ENCODE results near the gene ELFN1.

ELFN1 gene

GRCh38 chr7:1706721-1707613, 36.9 kb downstream of the ELFN1 start:
- Mint-ChIP-seq H3K4me1 (peaks cover 2% of the 10 kb centered on the region), H3K36me3 (no peaks in the 10 kb centered on the region), H3K4me3 (no peak overlapping the region), H3K27me3 (peaks cover 9% of the 10 kb centered on the region), H3K9me3 (peaks cover 5% of the 10 kb centered on the region), H3K27ac (no peak overlapping the region)
- DNase-seq (ENCODE audit: low spot score in 2 of 2) (no peak), ATAC-seq (ENCODE audit: low read depth) (no peak)

DNA sequence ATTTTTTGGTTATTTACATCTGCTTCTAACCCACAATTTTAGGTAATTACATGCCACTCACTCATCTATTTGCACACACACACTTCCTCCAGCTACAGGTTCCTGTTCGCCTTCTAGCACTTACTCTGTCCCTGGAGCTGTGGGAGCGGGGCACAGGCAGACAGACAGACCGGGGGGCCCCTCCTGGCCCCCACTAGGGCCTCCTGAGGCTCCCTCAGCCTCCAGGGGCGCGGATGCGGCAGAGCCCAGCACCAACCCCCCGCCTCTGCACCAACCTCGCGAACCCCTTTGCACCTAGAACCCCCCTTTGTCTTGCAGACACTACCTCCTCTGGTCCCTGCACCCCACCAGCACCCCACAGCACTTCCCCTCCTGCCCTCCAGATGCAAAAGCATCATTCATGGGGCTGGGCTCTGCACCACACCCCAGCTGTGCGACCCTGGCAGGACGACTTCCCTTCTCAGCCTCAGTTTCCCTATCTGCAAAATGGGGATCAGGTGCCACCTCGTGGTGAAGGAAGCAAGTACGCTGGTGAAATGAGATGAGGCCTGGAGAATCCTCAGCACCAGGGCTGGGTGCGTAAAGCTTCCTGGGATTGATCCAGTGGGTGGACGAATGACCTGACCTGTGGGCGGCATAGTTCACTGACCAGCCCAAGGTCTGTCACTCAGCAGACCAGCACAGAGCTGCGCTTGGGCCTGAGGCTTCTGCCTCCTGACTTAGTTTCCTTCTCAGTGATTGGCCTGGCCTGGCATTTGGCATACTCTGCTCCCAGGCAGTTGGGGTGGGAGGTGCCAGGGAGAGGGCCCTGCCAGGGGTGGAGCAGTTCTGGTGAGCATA, 37.9 kb downstream of the ELFN1 start:
- no peak overlapping the region for H3K27ac Mint-ChIP-seq
- H3K4me3 Mint-ChIP-seq, result no peak overlapping the region
- no peaks in the 10 kb centered on the region for H3K36me3 Mint-ChIP-seq
- peaks cover 10% of the 10 kb centered on the region for H3K27me3 Mint-ChIP-seq
- DNase-seq (ENCODE audit: low spot score in 2 of 2), result no peak
- H3K9me3 Mint-ChIP-seq, result peaks cover 4% of the 10 kb centered on the region
- ATAC-seq (ENCODE audit: low read depth), result no peak
- peaks cover 2% of the 10 kb centered on the region for H3K4me1 Mint-ChIP-seq

- DNase-seq (ENCODE audit: low spot score in 2 of 2), result no peak
- Mint-ChIP-seq H3K36me3 (no peaks in the 10 kb centered on the region), H3K27ac (no peak overlapping the region), H3K4me1 (peaks cover 2% of the 10 kb centered on the region), H3K4me3 (no peak overlapping the region), H3K9me3 (no peaks in the 10 kb centered on the region), H3K27me3 (peaks cover 12% of the 10 kb centered on the region)
- no peak for ATAC-seq (ENCODE audit: low read depth)
Observed at GRCh38 chr7:1708596-1709251, 38.6 kb downstream of the ELFN1 start.

GRCh38 chr7:1709281-1709680, 39.2 kb downstream of the ELFN1 start:
- no peaks in the 10 kb centered on the region for H3K9me3 Mint-ChIP-seq
- DNase-seq (ENCODE audit: low spot score in 2 of 2), result no peak
- H3K27me3 Mint-ChIP-seq, result peaks cover 12% of the 10 kb centered on the region
- no peak overlapping the region for H3K27ac Mint-ChIP-seq
- no peak for ATAC-seq (ENCODE audit: low read depth)
- H3K4me3 Mint-ChIP-seq, result no peak overlapping the region
- H3K4me1 Mint-ChIP-seq, result peaks cover 2% of the 10 kb centered on the region
- H3K36me3 Mint-ChIP-seq, result no peaks in the 10 kb centered on the region

- Mint-ChIP-seq H3K27me3 (peaks cover 12% of the 10 kb centered on the region), H3K4me1 (peaks cover 2% of the 10 kb centered on the region), H3K27ac (no peak overlapping the region), H3K9me3 (no peaks in the 10 kb centered on the region), H3K4me3 (no peak overlapping the region), H3K36me3 (no peaks in the 10 kb centered on the region)
- DNase-seq (ENCODE audit: low spot score in 2 of 2), result no peak
- ATAC-seq (ENCODE audit: low read depth), result no peak
Observed at GRCh38 chr7:1709900-1710299, 39.8 kb downstream of the ELFN1 start.

DNA sequence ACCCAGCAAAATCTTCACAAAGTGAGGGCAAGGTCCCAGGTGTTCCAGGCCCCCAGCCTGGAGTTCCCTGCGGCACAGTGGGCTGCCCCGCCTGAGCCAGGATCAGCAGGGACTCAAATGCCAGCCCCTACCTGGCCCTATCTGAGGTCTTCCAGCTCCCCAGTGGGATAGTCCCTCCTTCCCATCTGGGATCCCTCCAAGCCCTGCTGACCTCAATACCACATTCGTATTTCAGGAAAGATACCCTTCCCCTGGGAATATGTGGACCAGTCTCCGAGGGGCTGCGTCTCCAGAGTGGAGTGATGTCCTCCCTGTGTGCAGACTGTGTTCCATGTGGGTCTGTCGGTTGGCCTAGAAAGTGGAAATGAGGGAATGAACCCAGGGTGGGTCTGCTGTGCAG, 40.9 kb downstream of the ELFN1 start:
- DNase-seq (ENCODE audit: low spot score in 2 of 2) (no peak), ATAC-seq (ENCODE audit: low read depth) (no peak)
- Mint-ChIP-seq H3K36me3 (no peaks in the 10 kb centered on the region), H3K4me3 (no peak overlapping the region), H3K27ac (no peak overlapping the region), H3K9me3 (no peaks in the 10 kb centered on the region), H3K4me1 (peaks cover 2% of the 10 kb centered on the region), H3K27me3 (peaks cover 14% of the 10 kb centered on the region)

GRCh38 chr7:1712907-1713501, 42.9 kb downstream of the ELFN1 start:
- H3K36me3 Mint-ChIP-seq, result no peaks in the 10 kb centered on the region
- H3K9me3 Mint-ChIP-seq, result no peaks in the 10 kb centered on the region
- no peak overlapping the region for H3K4me3 Mint-ChIP-seq
- DNase-seq (ENCODE audit: low spot score in 2 of 2) (no peak), ATAC-seq (ENCODE audit: low read depth) (no peak)
- peaks cover 18% of the 10 kb centered on the region for H3K27me3 Mint-ChIP-seq
- H3K27ac Mint-ChIP-seq, result no peak overlapping the region
- H3K4me1 Mint-ChIP-seq, result peaks cover 3% of the 10 kb centered on the region

GRCh38 chr7:1713502-1714484, 43.7 kb downstream of the ELFN1 start:
- no peaks in the 10 kb centered on the region for H3K36me3 Mint-ChIP-seq
- H3K27ac Mint-ChIP-seq, result no peak overlapping the region
- DNase-seq (ENCODE audit: low spot score in 2 of 2) (no peak), ATAC-seq (ENCODE audit: low read depth) (no peak)
- H3K4me3 Mint-ChIP-seq, result no peak overlapping the region
- no peaks in the 10 kb centered on the region for H3K9me3 Mint-ChIP-seq
- peaks cover 3% of the 10 kb centered on the region for H3K4me1 Mint-ChIP-seq
- H3K27me3 Mint-ChIP-seq, result peaks cover 16% of the 10 kb centered on the region

DNA sequence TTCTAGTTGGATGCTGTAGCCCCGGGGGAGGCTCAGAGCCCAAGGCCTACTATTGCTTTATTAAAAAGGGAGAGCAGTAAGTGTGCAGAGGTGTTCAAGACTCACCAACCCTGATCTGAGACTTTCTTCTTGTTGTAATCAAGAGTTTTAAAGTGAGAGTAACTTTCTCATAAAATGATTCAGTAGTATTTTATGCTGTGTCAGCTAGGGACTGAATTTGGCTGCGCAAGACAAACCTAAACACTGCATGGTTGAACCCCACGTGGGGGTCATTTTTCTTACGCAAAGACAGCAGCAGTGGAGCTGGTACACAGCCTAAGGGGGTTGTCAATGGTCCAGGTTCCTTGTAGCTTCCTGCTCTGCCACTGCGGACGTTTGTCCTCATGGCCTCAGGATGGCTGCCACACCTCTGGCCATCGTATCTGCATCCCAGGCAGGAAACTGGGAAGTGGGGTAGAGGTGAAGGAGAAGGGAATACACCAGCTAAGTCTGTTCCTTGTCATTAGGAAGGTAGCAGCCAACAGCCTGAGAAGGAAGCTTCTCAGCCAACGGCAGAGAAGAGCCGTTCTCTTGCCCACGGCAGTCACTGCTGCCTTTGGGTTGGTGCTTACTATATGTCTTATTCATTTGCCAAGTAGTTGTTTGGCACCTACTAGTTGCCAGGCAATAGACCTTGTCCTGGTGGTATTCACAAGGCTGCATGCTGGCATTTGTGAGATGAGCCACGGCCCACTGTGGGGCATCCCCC, 44.7 kb downstream of the ELFN1 start:
- Mint-ChIP-seq H3K27me3 (peaks cover 13% of the 10 kb centered on the region), H3K27ac (no peak overlapping the region), H3K36me3 (no peaks in the 10 kb centered on the region), H3K9me3 (no peaks in the 10 kb centered on the region), H3K4me1 (peaks cover 3% of the 10 kb centered on the region), H3K4me3 (no peak overlapping the region)
- ATAC-seq (ENCODE audit: low read depth) (no peak), DNase-seq (ENCODE audit: low spot score in 2 of 2) (no peak)

DNA sequence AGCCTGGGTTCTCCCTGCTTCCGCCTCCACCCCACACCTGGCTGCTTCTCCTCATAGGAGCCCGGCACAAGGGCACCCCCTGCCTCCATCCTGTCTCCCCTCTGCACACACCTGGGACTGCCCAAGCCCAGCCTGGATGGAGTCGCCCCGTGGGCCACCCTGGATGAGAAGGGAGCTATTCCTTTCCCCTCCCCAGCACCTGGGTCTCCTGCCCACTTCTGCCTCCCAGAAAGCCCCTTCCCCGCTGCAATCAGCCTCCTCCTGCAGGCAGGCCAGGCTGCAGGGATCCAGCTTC, 45.2 kb downstream of the ELFN1 start:
- Mint-ChIP-seq H3K4me1 (peaks cover 3% of the 10 kb centered on the region), H3K9me3 (no peaks in the 10 kb centered on the region), H3K27ac (no peak overlapping the region), H3K36me3 (no peaks in the 10 kb centered on the region), H3K4me3 (no peak overlapping the region), H3K27me3 (peaks cover 13% of the 10 kb centered on the region)
- ATAC-seq (ENCODE audit: low read depth) (no peak), DNase-seq (ENCODE audit: low spot score in 2 of 2) (no peak)

DNA sequence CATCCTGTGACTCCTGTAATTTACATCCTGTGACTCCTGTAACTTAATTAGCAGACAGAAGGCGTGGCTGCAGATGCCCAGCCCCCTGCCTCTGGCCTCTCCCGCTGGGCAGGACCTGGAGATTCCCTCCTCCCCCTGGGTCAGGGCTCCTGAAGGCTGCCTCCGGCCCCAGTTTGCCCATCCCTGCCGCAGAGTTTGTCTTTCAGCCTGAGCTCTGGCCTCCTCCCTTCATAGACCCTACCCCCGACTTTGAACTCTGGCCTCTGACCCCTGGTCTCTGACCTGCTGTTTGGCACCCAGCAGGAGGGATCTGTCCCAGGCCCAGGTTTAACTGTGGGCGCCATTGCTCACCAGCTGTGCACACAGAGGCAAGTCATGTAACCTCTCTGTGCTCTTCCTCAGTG, 45.6 kb downstream of the ELFN1 start:
- Mint-ChIP-seq H3K4me3 (no peak overlapping the region), H3K27me3 (peaks cover 12% of the 10 kb centered on the region), H3K9me3 (no peaks in the 10 kb centered on the region), H3K4me1 (peaks cover 3% of the 10 kb centered on the region), H3K36me3 (no peaks in the 10 kb centered on the region), H3K27ac (no peak overlapping the region)
- ATAC-seq (ENCODE audit: low read depth) (no peak), DNase-seq (ENCODE audit: low spot score in 2 of 2) (no peak)

- H3K27ac Mint-ChIP-seq, result no peak overlapping the region
Observed at GRCh38 chr7:1716263-1717094, 46.4 kb downstream of the ELFN1 start.

More at GRCh38 chr7:1716263-1717094, 46.4 kb downstream of the ELFN1 start:
- H3K9me3 Mint-ChIP-seq, result no peaks in the 10 kb centered on the region
- peaks cover 12% of the 10 kb centered on the region for H3K27me3 Mint-ChIP-seq
- no peak overlapping the region for H3K4me3 Mint-ChIP-seq
- peaks cover 3% of the 10 kb centered on the region for H3K4me1 Mint-ChIP-seq
- H3K36me3 Mint-ChIP-seq, result no peaks in the 10 kb centered on the region
- DNase-seq (ENCODE audit: low spot score in 2 of 2) (no peak), ATAC-seq (ENCODE audit: low read depth) (no peak)
